Measurements from ENCODE around the gene POGLUT2.

POGLUT2 gene

DNA sequence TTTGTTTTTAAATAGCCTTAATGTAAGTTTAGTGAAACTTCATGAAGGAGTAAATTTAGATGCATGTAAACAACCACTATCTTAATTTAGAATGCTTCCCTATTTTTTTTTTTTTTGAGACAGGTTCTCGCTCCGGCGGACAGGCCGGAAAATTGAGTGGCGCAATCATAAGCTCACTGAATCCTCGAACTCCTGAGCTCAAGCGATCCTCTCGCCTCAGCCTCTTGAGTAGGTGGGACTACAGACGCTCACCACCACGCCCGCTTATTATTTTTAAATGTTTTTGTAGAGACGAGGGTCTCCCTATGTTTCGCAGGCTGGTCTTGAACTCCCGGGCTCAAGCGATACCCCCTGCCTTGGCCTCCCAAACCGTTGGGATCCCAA is 26.7 kb downstream of the POGLUT2 start:
- POLR2A ChIA-PET (ENCODE audit: low non-redundant PET), result no interaction called here
- H3K27ac ChIP-seq, result no peak overlapping the region
- CTCF ChIA-PET, result interaction anchor here (0.9 kb wide), 1 partner anchor 21 kb away, joined by 4 read pairs; no protein-coding TSS in a partner anchor
- DNase-seq (ENCODE audit: low spot score), result no peak
- TF ChIP-seq, protein P1, sequence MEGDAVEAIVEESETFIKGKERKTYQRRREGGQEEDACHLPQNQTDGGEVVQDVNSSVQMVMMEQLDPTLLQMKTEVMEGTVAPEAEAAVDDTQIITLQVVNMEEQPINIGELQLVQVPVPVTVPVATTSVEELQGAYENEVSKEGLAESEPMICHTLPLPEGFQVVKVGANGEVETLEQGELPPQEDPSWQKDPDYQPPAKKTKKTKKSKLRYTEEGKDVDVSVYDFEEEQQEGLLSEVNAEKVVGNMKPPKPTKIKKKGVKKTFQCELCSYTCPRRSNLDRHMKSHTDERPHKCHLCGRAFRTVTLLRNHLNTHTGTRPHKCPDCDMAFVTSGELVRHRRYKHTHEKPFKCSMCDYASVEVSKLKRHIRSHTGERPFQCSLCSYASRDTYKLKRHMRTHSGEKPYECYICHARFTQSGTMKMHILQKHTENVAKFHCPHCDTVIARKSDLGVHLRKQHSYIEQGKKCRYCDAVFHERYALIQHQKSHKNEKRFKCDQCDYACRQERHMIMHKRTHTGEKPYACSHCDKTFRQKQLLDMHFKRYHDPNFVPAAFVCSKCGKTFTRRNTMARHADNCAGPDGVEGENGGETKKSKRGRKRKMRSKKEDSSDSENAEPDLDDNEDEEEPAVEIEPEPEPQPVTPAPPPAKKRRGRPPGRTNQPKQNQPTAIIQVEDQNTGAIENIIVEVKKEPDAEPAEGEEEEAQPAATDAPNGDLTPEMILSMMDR (conservative IDR thresholded peaks at IDR 0.05; ENCODE audit: low read depth), result no peak

DNA sequence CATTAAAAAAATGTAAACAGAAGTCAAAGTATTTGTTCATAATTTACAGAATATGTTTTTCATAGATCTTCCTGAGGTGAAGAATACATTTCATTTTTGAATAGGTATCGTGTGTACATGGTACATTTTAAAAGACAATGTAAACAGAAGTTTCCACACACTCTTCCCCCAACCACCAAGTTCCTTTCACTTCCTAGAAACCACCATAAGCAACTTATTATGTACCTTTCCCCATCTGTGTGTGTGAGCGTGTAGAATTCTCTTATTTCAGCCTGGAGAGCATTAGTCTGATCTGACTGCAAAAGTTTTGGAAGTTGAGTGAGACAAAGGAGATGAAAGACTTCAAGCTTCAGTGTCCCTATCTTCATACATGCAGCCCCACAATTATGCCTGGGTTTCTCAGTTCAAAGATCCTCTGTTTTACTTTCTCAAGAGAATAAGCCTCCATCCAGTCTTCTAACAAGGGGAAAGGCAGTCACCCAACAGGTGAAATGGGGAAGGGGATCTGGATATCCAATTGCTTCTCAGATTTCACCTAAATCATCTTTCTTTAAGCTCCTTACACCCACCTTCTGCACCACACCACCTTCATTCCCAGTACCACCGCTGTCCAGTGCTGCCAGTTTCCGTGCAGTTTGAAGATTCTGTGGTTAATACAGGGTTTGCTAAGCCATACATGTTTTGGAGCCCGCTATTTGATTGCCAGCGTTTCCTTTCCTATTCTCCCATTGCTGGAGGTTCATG is 27.3 kb downstream of the POGLUT2 start:
- DNase-seq (ENCODE audit: low spot score), result no peak
- TF ChIP-seq, protein P1 (conservative IDR thresholded peaks at IDR 0.05; ENCODE audit: low read depth), result no peak
- ChIA-PET CTCF (interaction anchor here (0.9 kb wide), 1 partner anchor 22 kb away, joined by 4 read pairs; no protein-coding TSS in a partner anchor), POLR2A (ENCODE audit: low non-redundant PET) (no interaction called here)
- H3K27ac ChIP-seq, result no peak overlapping the region

DNA sequence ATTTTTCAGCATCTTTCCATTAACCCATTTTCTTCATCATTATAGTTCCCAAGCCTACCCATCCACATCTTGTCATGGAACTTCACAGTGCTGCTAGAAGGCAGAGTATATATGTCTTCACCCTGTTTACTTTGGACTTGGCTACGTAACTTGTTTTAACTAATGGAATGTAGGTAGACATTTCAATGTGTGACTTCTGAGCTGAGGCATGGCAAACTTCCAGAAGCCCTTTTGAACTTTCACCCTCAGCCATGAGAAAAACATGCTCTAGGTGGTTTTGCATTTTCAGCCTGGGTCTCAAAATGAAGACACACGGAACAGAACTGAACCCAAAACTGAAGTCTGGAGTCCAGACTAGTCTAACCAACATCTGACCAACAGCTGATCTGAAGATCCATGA is 28.3 kb downstream of the POGLUT2 start:
- TF ChIP-seq, protein P1 (conservative IDR thresholded peaks at IDR 0.05; ENCODE audit: low read depth), result no peak
- ChIA-PET POLR2A (ENCODE audit: low non-redundant PET) (no interaction called here), CTCF (no interaction called here)
- no peak overlapping the region for H3K27ac ChIP-seq
- no peak for DNase-seq (ENCODE audit: low spot score)

DNA sequence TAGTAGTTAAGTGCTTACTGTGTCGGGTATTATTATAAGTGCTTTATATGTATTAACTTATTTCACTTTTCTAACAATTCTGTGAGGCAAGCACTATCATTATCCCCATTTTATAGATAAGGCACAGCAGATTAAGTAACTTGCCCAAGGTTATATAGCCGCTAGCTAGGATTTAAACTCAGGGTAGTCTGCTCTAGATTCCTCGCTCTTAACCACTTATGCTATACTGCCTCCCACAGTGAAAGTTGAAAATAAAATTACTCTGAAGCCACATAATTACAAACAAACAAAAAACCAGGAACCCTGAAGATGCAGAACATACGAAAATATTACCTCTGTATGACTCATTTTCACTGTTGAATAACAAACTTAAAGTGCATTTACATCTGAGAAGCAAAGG is 29.1 kb downstream of the POGLUT2 start:
- ChIA-PET CTCF (interaction anchor here (0.7 kb wide), 1 partner anchor 51 kb away, joined by 3 read pairs; no protein-coding TSS in a partner anchor), POLR2A (ENCODE audit: low non-redundant PET) (no interaction called here)
- no peak for DNase-seq (ENCODE audit: low spot score)
- TF ChIP-seq, protein P1 (conservative IDR thresholded peaks at IDR 0.05; ENCODE audit: low read depth), result no peak
- H3K27ac ChIP-seq, result no peak overlapping the region

DNA sequence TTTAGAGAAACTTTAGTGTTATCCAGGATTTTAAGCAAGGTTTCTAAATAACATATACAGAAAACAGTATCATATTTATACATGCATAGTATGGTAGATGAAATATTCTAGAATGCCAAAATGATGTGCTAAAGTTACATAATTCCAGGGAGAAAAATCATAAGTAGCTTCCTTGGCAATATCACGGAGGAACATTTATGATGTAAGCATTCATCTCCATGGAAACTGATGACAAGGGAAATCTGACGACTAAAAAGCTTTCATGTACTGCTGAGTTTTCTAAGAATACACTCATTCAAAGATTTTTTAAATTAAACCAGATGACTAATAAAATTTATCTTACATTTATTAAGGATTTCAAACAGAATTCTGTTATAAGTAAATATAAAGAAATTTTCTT is 29.9 kb downstream of the POGLUT2 start:
- no peak overlapping the region for H3K27ac ChIP-seq
- TF ChIP-seq, protein P1 (conservative IDR thresholded peaks at IDR 0.05; ENCODE audit: low read depth), result no peak
- CTCF ChIA-PET, result interaction anchor here (0.6 to 0.7 kb wide), 4 partner anchors 27 to 840 kb away, joined by 3 read pairs; no protein-coding TSS in a partner anchor
- DNase-seq (ENCODE audit: low spot score), result no peak
- POLR2A ChIA-PET (ENCODE audit: low non-redundant PET), result no interaction called here

DNA sequence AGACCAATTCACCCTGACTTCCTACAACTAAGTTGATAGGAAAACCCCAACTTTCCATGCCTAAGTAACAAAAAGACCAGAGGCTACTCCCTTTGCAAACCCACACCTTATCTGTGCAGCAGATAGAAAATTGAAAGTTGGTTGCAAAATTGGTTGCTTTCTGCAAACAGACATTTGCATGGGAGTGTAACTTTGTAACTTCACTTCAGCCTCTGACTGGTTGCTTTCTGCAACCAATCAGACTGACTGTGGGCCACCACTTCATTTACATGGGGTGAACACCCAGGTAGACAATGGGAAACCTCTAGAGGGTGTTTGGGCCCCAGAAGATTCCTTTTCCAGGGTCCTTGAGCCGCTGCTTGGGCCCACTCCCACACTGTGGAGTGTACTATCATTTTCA is 35.0 kb downstream of the POGLUT2 start:
- no peak for DNase-seq (ENCODE audit: low spot score)
- POLR2A ChIA-PET (ENCODE audit: low non-redundant PET), result no interaction called here
- CTCF ChIA-PET, result no interaction called here

More for the DNA sequence above, 35.0 kb downstream of the POGLUT2 start:
- TF ChIP-seq, protein P1 (conservative IDR thresholded peaks at IDR 0.05; ENCODE audit: low read depth), result no peak
- H3K27ac ChIP-seq, result no peak overlapping the region
